NCI-H2171 treated with DMSO at 0.1 percent for 48 hours (cell line): ENCODE data around the gene DNAAF8.
"Not testable (repeated sequence)": the region's sequence is repeated elsewhere in the genome, so short reads cannot be mapped to it uniquely, and the experiment has no call there.

Experiments
- DNase-seq: peaks from one replicate; lab custom pipeline; 2025; lab: John Stamatoyannopoulos, UW

The DNAAF8 gene

DNA sequence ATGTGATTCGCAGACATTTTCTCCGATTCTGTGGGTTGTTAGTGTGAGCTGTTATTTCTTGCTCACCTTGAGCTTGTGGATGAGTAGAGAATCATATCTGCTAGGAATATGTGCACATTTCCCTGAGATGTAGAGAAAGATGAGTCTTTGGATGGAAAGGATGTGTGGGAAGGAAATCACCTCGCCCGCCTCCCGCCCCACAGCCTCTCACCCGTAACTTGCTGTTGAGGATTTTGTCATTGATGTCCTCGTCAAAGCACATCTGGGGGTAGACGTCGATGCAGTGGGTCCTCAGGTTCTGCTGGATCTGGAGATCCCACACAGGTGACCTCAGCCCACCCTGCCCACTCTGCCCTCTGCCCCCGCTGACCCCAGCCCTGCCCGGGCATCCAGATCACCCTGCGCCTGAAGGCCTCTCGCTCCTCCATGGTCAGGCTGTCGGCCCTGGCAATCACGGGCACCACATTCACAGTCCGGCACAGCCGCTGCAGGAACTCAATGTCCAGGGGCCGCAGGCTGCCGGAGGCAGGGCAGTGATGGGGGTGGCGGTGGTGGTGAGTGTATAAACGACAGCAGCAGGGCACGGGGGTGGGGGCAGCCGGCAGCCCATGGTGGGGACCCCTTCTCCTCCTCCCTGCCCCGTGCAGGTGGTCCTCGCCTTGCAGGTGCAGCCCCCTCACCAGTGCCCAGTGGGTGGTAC is 49.1 kb downstream of the DNAAF8 start:
- DNase-seq, result no peak

DNA sequence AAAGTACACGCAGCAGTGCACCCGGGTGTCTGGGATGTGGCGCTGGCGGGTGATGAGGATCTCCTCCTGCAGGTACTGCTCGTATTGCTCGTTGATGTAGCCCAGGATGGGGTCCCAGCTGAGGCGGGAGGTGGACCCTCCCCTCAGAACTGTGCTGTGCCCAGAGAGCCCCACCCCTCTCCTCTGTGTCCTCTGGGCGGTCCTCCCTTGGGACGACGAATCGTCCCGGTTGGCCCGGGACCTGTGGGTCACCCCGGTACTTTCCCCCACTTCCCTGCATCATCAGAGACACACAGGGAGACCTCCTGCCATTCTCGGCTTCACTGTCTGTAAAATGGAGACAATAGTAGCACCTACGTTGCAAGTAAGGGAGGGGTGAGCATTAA is 49.6 kb downstream of the DNAAF8 start:
- no peak for DNase-seq

DNA sequence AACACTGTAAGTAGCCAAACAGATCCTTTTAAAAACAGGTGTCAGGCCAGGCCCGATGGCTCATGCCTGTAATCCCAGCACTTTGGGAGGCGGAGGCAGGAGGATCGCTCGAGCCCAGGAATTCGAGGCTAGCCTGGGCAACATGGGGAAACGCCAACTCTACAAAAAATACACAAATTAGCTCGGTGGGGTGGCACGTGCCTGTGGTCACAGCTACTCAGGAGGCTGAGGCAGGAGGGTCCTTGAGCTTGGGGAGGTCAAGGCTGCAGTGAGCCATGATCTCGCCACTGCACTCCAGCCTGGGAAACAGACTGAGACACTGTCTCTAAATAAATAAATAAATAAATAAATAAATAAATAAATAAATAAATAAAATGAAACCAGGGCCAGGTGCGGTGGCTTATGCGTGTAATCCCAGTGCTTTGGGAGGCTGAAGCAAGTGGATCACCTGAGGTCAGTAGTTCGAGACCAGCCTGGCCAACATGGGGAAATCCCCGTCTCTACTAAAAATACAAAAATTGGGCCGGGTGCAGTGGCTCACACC is 50.2 kb downstream of the DNAAF8 start:
- DNase-seq, result not testable (repeated sequence)

DNA sequence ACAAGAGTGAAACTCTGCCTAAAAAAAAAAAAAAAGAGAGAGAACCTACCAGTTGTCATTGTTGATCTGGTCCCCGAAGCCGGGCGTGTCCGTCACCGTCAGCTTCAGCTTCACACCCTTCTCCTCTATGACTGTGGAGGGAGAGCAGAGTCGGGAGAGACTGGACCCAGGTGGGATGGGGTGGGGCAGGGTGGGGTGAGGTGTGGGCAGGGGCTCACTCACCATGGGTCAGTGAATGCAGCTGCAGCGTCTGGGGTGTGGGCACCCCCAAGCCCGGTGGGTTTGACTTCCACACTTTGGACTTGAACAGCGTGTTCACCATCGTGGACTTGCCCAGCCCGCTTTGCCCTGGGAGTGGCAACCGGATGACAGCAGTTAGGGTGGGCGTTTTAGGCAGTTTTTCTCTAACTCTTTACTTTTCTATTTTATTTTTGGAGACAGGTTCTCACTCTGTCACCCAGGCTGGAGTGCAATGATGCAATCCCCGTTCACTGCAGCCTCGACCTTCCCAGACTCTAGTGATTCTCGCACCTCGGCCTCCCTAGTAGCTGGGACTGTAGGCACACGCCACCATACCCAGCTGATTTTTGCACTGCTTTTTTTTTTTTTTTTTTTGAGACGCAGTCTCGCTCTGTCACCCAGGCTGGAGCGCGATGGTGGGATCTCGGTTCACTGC is 51.6 kb downstream of the DNAAF8 start:
- DNase-seq, result no peak

DNA sequence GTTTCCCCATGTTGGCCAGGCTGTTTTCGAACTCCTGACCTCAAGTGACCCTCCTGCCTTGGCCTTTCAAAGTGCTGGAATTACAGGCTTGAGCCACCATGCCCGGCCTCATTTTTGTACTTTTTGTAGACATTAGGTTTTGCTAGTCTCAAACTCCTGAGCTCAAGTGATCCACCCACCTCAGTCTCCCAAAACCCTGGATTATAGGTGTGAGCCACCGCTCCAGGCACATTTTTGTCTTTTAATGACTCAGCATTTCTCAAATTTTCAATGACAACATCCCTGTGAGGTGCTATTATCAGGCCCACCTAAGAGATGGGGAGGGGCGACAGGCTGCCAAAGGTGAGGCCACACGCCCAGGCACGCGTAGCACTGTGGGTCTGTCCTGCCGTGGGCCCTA is 52.7 kb downstream of the DNAAF8 start:
- DNase-seq, result no peak

DNA sequence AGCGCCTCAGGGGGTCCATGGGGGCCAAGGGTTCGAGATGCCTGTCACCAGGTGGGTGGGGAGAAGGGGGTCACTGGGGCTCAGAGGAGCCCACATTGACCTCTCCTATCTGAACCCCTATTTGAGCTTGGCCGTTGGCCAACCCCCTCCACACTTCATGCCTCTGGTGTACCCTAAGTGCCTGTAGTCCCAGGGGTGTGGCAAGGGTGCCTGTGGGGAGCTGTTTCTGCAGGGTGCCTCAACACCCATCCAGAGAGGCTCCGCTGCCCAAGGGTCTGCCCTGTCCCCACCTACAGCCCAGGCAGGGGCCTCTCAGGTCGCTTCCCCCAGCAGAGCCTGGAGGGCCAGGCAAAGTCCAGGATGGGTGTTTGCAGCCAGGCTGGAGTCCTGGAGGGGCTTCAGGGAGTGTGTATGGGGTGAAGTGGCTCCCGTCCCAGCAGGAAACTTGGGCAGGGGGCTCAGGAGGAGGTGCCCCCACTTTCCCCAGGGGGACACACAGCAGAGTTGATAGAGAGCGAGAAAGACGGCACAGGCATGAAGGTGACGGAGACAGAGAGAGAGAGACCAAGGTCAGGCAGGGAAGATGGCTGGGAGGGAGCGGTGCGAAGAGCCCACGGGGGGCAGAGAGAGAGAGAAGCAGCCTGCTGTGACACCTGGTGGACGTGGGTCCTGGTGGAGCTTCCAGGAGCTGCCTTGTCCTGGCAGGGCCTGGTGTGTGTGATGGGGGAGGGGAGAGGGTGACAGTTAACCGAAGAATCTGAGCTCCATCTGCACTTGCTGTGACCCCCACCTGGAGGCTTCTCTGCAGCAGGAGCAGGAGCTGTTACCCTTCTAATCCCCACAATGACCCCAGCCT is 53.5 kb downstream of the DNAAF8 start, which contains the start of gene SEPTIN12:
TSS of gene SEPTIN12 (minus strand) at position 719 of the 856 bp plus-strand sequence. CDS start at position 19, 700 bp downstream.
- peak; percentile 23 for DNase-seq

DNA sequence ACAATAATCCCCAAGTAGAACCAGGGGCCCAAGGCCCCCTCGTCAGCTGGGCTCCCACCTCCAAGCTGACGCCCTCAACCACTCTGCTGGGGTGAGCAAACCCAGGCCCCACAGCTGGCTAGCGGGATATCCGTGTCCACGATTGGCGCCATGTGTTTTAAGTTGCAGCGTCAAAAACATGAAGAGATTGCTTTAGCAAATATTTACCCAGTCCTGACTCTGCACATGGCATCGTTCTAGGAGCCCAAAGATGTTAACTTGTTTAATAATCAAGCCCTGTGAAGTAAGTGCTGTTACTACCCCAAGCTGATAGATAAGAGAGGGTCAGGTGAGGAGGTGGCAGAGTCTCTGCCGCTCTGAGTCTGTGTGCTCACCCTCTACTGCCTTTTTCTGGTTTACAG is 54.2 kb downstream of the DNAAF8 start:
- no peak for DNase-seq

DNA sequence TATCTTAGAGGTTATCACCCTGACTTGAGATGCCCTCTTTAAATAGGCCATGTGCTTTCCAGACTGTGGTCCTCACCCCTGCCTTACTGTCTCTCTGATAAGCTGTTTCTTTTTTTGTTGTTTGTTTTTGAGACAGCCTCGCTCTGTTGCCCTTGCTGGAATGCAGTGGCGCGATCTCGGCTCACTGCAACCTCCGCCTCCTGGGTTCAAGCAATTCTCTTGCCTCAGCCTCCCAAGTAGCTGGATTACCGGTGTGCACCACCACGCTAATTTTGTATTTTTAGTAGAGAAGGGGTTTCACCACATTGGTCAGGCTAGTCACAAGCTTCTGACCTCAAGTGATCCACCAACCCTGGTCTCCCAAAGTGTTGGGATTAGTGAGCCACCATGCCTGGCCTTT is 54.6 kb downstream of the DNAAF8 start:
- no peak for DNase-seq

DNA sequence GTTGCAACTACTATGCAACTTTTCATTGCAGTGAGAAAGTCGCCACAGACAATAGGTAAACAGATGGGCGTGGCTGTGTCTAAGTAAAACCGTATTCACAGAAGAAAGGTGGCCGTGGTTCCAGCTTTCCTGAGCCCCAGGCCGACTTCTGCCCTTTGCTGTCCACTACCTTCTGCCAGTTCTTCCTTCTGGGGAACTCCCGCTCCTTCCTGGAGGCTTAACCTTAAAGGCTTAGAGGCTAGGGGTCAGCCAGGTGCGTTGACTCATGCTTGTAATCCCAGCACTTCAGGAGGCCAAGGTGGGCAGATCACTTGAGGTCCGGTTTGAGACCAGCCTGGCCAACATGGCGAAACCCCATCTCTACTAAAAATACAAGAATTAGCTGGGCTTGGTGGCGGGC is 55.9 kb downstream of the DNAAF8 start:
- no peak for DNase-seq

DNA sequence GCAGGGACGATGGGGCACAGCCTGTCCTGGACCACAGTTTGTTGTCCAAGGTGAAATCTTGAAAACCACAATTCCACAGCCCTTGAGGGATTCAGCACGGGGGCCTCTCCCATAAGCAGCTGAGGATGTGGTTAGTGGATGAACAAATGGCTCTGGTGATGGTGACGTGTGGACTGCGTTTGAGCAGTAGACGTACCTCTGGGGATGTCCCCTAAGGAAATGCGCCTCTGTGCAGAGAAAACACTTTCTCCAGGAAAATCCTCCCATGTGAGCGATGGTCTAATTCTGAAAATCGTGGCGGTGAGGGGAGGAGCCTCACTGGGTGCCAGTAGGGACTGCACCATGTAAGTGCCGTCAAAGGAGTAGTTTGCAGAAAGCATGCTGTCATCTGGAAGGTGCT is 56.5 kb downstream of the DNAAF8 start:
- DNase-seq, result no peak

DNA sequence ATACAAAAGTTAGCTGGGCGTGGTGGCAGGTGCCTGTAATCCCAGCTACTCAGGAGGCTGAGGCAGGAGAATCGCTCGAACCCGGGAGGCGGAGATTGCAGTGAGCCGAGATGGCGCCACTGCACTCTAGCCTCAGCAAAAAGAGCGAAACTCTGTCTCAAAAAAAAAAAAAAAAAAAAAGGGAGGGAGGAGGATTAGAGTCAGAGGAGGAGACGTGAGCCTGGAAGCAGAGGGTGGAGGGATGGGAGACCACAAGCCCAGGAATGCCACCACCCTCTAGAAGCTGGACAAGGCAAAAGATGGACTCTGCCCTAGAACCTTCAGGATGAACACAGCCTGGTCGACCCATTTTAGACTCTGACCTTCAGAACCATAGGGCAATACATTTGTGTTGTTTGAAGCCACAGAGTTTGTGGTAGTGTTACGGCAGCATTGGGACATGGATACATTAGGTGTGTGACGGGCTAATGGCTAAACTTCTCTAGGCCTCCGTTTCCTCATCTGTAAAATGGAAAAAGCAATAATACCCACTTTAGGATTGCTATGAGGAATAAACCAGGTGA is 58.7 kb downstream of the DNAAF8 start:
- peak; percentile 10 for DNase-seq

DNA sequence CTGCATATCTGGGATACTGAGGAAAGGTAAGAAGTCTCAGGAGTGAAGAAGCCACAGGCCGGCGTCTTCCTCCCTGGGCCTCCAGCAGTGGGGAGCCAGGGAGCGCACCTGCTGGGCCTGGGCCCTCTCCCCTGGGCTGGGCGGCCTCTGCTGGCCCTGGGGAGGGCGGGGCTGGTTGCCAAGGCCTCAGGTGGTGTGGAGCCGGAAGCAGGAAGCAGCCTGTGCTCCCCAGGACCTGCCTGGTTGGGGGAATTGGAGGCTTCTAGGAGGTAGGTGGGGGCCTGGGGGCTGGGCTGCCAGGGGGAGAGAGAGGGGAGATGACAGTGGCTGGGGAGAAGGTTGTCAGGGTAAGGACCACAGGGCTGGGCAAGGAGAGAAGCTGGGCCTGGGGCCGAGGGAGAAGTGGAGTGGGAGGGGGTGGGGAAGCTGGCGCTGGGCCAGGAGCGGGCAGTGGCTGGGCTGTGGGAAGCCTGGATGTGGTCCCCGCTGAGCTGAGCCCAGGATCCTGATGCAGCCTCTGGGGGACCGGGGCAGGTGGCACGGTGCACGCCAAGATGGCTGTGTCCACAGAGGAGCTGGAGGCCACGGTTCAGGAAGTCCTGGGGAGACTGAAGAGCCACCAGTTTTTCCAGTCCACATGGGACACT is 61.0 kb downstream of the DNAAF8 start, which contains the start of gene SMIM22:
TSS of gene SMIM22 (plus strand) at position 189 of the 647 bp plus-strand sequence. CDS start at position 555, 366 bp downstream.
- peak; percentile 27 for DNase-seq

DNA sequence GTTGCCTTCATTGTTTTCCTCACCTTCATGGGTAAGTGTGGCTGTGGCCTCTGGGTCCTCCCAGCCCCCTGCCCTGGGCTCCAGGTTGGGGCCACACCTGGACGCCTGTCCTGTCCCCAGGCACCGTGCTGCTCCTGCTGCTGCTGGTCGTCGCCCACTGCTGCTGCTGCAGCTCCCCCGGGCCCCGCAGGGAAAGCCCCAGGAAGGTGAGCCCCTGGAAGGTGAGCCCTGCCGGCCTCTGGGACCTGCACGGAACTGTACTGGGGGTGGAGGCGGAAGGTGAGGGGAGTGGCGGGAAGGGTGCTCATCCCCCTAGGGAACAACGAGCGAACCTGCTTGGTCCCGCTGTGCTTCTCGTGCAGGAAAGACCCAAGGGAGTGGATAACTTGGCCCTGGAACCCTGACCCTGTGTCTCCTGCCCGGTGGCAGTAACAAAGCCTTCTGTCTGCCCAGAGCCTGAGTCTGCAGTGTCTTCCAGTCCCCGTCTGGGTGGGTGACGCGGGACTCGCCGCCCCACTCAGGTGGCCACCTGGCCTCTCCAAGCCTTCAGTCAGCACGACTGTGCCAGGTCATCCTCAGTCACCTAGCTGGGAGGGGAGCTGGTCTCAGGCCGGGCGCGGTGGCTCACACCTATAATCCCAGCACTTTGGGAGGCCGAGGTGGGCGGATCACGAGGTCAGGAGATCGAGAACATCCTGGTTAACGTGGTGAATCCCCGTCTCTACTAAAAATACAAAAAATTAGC is 61.7 kb downstream of the DNAAF8 start:
- no peak for DNase-seq

DNA sequence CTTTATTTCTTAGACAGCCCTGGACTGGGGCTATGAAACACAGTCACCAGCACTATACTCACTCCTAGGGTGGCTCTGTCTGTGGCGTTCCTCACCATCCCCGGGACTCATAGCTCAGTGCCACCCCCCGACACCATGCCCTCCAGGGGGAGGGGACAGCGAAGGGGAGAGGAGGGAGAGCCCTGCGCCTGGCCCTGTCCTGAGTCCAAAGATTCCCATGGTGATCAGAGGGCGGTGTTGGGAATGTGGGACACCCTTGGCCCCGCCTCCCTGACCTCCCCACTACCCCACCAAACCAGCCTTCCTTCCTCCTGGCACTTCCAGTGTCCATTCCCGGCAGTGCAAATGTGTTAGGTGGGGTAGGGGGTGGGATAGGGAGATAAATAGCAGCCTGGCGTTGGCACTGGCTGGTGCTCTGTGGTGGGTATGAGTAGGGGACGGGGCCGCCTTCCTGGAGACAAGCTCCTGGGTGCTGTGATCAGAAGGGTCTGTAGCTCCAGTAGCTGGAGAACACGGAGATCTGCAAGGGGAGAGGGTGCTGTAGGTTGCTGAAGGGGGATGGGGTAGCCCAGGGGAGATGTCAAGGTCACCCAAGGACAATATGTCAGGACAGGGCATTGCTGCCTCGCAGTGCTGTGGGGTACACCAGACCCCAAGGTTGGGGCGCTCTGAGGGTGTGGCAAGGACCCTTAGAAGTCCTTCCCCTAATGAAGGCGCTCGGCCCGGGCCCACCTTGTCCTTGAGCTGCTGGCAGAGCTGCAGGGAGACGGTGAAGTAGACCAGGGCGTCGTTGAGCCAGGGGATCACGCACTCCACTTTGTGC is 62.9 kb downstream of the DNAAF8 start:
- DNase-seq, result no peak

DNA sequence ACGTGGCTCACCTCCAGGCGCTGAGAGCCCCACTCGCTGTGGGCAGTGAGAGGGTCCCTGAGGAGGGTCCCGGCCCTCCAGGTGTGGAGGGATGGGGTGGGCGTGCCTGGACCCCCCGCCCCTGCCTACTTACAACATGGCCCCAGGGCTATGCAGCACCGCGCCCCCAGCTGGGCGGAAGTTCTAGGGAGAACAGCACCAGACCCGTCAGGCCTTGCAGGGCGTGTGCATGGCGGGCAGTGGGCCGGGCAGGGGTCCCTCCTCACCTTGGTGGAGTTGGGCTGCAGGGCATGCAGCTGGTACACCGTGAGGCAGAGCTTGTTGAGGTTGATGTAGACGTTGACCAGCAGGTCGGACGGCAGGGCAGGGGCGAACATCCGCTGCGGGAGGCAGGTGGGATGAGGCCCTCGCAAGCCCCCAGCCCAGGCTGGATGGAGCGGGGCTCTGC is 63.5 kb downstream of the DNAAF8 start:
- DNase-seq, result no peak

DNA sequence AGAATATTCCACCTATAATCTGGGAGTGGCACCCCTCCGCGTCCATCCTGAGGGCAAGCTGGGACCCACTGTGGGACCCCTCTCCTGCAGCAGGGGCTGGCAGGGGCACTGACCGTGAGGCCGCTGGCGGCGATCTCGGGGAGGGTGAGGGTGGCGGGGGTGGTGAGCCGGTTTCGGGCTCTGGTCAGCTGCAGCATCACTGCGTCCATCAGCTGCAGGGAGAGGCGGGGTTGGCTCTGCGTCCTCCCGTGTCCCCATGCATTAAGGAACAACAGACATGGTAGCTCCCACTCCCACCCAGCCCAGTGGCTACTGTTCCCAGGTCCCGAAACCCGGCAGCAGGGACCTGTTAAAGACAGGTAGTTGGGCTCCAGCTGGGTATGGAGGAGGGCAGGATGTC is 64.1 kb downstream of the DNAAF8 start:
- no peak for DNase-seq
